HEK293 (cell line): ENCODE results near the gene DAGLA.

Experiments
- CTCF ChIA-PET: fragments of 350-600 bp; formaldehyde crosslinking; extraction: SDS; loops from one replicate; lab custom pipeline; 2021; ENCODE audit warnings: antibody characterized with exemption; lab: Yijun Ruan, JAX
- POLR2A ChIA-PET: fragments of 300-600 bp; formaldehyde crosslinking; extraction: SDS; loops from one replicate; lab custom pipeline; 2020; ENCODE audit warnings: antibody characterized with exemption, inconsistent platforms; lab: Yijun Ruan, JAX
- H3K27ac ChIP-seq: fragments of 200-500 bp; sonication (Bioruptor generic); 2 replicates; pipeline ENCODE4 v1.5.1; 2014; ENCODE audit warnings: low read depth, low read length, control low read depth, inconsistent platforms; ENCODE audit errors: extremely low read depth
- H3K36me3 ChIP-seq, 2 experiments: fragments of 200-500 bp in 1 of 2; sonication (Bioruptor generic) in 1 of 2; 1 replicate in 1 of 2; 2 replicates in 1 of 2; pipeline ENCODE4 v1.5.1; 2014 to 2017; ENCODE audit warnings: inconsistent platforms in 2 of 2, low read length in 2 of 2; ENCODE audit not compliant: control insufficient read depth in 2 of 2, insufficient read depth in 1 of 2
- H3K4me1 ChIP-seq: fragments of 200-500 bp; sonication (Bioruptor generic); 2 replicates; pipeline ENCODE4 v1.5.1; 2014; ENCODE audit warnings: mild to moderate bottlenecking, low read length, inconsistent platforms; ENCODE audit not compliant: control insufficient read depth, insufficient read depth
- H3K4me3 ChIP-seq: 2 replicates; pipeline ENCODE4 v1.5.1; 2011; ENCODE audit warnings: low read depth, mild to moderate bottlenecking, control low read depth, low read length, moderate library complexity
- H3K9me3 ChIP-seq: fragments of 200-500 bp; sonication (Bioruptor generic); 2 replicates; pipeline ENCODE4 v1.5.1; 2014; ENCODE audit warnings: low read depth, low read length, inconsistent platforms; ENCODE audit not compliant: control insufficient read depth, insufficient read depth
- HOXD13 ChIP-seq: sonication (generic); formaldehyde crosslinking; IDR thresholded peaks from 2 replicates; pipeline ENCODE4 v1.8.0; 2022; ENCODE audit warnings: missing genetic modification reagents, borderline replicate concordance
- ZBTB17 ChIP-seq: fragments of 450-650 bp; formaldehyde crosslinking; IDR thresholded peaks from 2 replicates; pipeline ENCODE4 v1.5.1; 2016; ENCODE audit warnings: missing biosample characterization, missing genetic modification characterization
- ZNF214 ChIP-seq: fragments of 450-650 bp; formaldehyde crosslinking; IDR thresholded peaks from 2 replicates; pipeline ENCODE4 v1.5.1; 2017; ENCODE audit warnings: missing biosample characterization, mild to moderate bottlenecking, missing genetic modification characterization, borderline replicate concordance
- ZNF223 ChIP-seq: fragments of 450-650 bp; formaldehyde crosslinking; IDR thresholded peaks from 2 replicates; pipeline ENCODE4 v1.5.1; 2016; ENCODE audit warnings: missing biosample characterization, missing genetic modification characterization
- ZNF544 ChIP-seq: fragments of 450-650 bp; formaldehyde crosslinking; IDR thresholded peaks from 2 replicates; pipeline ENCODE4 v1.5.0; 2017; ENCODE audit warnings: missing biosample characterization, missing genetic modification characterization
- ZNF549 ChIP-seq: fragments of 450-650 bp; IDR thresholded peaks from 2 replicates; pipeline ENCODE4 v1.5.1; 2018; ENCODE audit warnings: missing biosample characterization, missing genetic modification characterization, mild to moderate bottlenecking, inconsistent platforms, moderate library complexity
- ZNF664 ChIP-seq: fragments of 450-650 bp; formaldehyde crosslinking; IDR thresholded peaks from 2 replicates; pipeline ENCODE4 v1.5.1; 2016; ENCODE audit warnings: missing biosample characterization, missing genetic modification characterization
- ZNF777 ChIP-seq: fragments of 450-650 bp; formaldehyde crosslinking; IDR thresholded peaks from 2 replicates; pipeline ENCODE4 v1.5.1; 2017; ENCODE audit warnings: missing biosample characterization, missing genetic modification characterization, borderline replicate concordance
- ZNF785 ChIP-seq: fragments of 450-650 bp; formaldehyde crosslinking; IDR thresholded peaks from 2 replicates; pipeline ENCODE4 v1.5.1; 2016; ENCODE audit warnings: missing biosample characterization, missing genetic modification characterization
- TF ChIP-seq, protein P1 (sequence below): fragments of 450-650 bp; formaldehyde crosslinking; IDR thresholded peaks from 2 replicates; pipeline ENCODE4 v1.5.1; 2017; ENCODE audit warnings: missing biosample characterization, missing genetic modification characterization
- TF ChIP-seq, protein P2 (sequence below): fragments of 450-650 bp; formaldehyde crosslinking; IDR thresholded peaks from 2 replicates; pipeline ENCODE4 v1.5.1; 2016; ENCODE audit warnings: missing biosample characterization, missing genetic modification characterization
- TF ChIP-seq, protein P3 (sequence below): fragments of 450-650 bp; formaldehyde crosslinking; IDR thresholded peaks from 2 replicates; pipeline ENCODE4 v1.5.1; 2016; ENCODE audit warnings: missing biosample characterization, missing genetic modification characterization
- TF ChIP-seq, protein P4 (sequence below): fragments of 450-650 bp; formaldehyde crosslinking; IDR thresholded peaks from 2 replicates; pipeline ENCODE4 v1.5.1; 2017; ENCODE audit warnings: missing biosample characterization, missing genetic modification characterization
- TF ChIP-seq, protein P5 (sequence below): fragments of 450-650 bp; formaldehyde crosslinking; IDR thresholded peaks from 2 replicates; pipeline ENCODE4 v1.5.1; 2016; ENCODE audit warnings: missing biosample characterization, missing genetic modification characterization

Gene DAGLA

DNA sequence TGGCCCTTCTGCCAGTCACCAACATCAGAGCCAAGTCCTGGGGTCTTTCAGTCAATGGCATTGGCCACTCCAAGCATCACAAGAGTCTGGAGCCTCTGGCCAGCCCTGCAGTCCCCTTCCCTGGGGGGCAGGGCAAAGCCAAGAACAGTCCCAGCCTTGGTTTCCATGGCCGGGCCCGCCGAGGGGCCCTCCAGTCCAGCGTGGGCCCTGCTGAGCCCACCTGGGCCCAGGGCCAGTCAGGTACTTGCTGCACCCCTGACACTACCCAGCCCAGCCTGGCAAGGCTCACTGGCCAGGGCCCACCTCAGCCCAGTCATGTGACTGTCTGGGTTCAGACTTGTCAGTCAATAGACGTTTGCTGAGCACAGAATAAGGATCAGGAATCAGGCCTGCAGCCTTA is 101.4 kb downstream of the DAGLA start:
- CTCF ChIA-PET: interaction anchor here (1.3 to 2.9 kb wide), 3 partner anchors 10 to 34 kb away, joined by 4 to 10 read pairs (median 6); no protein-coding TSS in a partner anchor
- Histone ChIP-seq H3K4me1 (no peaks in the 10 kb centered on the region), H3K27ac (no peak overlapping the region)
- TF ChIP-seq, protein P1, sequence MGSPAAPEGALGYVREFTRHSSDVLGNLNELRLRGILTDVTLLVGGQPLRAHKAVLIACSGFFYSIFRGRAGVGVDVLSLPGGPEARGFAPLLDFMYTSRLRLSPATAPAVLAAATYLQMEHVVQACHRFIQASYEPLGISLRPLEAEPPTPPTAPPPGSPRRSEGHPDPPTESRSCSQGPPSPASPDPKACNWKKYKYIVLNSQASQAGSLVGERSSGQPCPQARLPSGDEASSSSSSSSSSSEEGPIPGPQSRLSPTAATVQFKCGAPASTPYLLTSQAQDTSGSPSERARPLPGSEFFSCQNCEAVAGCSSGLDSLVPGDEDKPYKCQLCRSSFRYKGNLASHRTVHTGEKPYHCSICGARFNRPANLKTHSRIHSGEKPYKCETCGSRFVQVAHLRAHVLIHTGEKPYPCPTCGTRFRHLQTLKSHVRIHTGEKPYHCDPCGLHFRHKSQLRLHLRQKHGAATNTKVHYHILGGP (tag by site-specific recombination): no peak
- peak; percentile 56 for TF ChIP-seq ZBTB17
- TF ChIP-seq, all 188 proteins: peak for 1
- Histone ChIP-seq H3K9me3 (no peaks in the 10 kb centered on the region), H3K4me3 (no peak overlapping the region), H3K36me3 (peaks cover 0 to 48% of the 10 kb centered on the region in 2 experiments; a peak in 1 of 3 replicates)
- POLR2A ChIA-PET: no interaction called here

DNA sequence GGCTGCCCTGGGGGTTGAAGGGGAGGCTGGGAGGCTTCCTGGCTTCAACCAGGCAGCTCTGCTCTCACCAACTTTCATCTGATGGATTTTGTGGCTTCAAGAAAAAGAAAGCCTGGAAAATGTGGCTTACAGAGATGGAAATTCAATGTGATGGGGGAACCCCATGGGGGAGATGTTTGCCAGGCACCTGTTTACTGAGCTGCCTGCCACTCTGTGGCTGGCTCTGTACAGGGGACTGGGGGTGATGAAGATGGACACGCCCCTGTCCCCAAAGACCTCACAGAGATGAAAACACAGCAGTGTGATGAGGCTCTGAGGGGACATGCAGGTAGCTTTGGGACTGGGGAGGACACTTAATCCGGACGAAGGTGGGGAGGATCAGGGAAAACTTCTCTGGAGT is 102.1 kb downstream of the DAGLA start:
- TF ChIP-seq ZNF664: no peak
- TF ChIP-seq HOXD13: no peak
- TF ChIP-seq, protein P2, sequence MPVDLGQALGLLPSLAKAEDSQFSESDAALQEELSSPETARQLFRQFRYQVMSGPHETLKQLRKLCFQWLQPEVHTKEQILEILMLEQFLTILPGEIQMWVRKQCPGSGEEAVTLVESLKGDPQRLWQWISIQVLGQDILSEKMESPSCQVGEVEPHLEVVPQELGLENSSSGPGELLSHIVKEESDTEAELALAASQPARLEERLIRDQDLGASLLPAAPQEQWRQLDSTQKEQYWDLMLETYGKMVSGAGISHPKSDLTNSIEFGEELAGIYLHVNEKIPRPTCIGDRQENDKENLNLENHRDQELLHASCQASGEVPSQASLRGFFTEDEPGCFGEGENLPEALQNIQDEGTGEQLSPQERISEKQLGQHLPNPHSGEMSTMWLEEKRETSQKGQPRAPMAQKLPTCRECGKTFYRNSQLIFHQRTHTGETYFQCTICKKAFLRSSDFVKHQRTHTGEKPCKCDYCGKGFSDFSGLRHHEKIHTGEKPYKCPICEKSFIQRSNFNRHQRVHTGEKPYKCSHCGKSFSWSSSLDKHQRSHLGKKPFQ (tag by site-specific recombination): no peak
- no peak for TF ChIP-seq ZNF777 (tag by site-specific recombination)
- TF ChIP-seq, protein P3, sequence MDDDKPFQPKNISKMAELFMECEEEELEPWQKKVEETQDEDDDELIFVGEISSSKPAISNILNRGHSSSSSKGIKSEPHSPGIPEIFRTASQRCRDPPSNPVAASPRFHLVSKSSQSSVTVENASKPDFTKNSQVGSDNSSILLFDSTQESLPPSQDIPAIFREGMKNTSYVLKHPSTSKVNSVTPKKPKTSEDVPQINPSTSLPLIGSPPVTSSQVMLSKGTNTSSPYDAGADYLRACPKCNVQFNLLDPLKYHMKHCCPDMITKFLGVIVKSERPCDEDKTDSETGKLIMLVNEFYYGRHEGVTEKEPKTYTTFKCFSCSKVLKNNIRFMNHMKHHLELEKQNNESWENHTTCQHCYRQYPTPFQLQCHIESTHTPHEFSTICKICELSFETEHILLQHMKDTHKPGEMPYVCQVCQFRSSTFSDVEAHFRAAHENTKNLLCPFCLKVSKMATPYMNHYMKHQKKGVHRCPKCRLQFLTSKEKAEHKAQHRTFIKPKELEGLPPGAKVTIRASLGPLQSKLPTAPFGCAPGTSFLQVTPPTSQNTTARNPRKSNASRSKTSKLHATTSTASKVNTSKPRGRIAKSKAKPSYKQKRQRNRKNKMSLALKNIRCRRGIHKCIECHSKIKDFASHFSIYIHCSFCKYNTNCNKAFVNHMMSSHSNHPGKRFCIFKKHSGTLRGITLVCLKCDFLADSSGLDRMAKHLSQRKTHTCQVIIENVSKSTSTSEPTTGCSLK: no peak
- TF ChIP-seq, protein P4, sequence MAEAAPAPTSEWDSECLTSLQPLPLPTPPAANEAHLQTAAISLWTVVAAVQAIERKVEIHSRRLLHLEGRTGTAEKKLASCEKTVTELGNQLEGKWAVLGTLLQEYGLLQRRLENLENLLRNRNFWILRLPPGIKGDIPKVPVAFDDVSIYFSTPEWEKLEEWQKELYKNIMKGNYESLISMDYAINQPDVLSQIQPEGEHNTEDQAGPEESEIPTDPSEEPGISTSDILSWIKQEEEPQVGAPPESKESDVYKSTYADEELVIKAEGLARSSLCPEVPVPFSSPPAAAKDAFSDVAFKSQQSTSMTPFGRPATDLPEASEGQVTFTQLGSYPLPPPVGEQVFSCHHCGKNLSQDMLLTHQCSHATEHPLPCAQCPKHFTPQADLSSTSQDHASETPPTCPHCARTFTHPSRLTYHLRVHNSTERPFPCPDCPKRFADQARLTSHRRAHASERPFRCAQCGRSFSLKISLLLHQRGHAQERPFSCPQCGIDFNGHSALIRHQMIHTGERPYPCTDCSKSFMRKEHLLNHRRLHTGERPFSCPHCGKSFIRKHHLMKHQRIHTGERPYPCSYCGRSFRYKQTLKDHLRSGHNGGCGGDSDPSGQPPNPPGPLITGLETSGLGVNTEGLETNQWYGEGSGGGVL: no peak
- TF ChIP-seq ZNF785: no peak
- TF ChIP-seq ZNF214: no peak
- no peak for TF ChIP-seq ZNF544 (tag by site-specific recombination)
- TF ChIP-seq ZNF223: no peak
- TF ChIP-seq ZNF549: no peak
- TF ChIP-seq, protein P5, sequence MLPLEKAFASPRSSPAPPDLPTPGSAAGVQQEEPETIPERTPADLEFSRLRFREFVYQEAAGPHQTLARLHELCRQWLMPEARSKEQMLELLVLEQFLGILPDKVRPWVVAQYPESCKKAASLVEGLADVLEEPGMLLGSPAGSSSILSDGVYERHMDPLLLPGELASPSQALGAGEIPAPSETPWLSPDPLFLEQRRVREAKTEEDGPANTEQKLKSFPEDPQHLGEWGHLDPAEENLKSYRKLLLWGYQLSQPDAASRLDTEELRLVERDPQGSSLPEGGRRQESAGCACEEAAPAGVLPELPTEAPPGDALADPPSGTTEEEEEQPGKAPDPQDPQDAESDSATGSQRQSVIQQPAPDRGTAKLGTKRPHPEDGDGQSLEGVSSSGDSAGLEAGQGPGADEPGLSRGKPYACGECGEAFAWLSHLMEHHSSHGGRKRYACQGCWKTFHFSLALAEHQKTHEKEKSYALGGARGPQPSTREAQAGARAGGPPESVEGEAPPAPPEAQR: no peak
- POLR2A ChIA-PET: interaction anchor here (0.6 kb wide), 1 partner anchor 15 kb away, joined by 9 read pairs; no protein-coding TSS in a partner anchor
- peaks cover 0 to 56% of the 10 kb centered on the region in 2 experiments; a peak in 1 of 3 replicates for H3K36me3 ChIP-seq

More for the DNA sequence above, 102.1 kb downstream of the DAGLA start:
- no peaks in the 10 kb centered on the region for H3K4me1 ChIP-seq
- H3K9me3 ChIP-seq: no peaks in the 10 kb centered on the region
- H3K4me3 ChIP-seq: no peak overlapping the region
- no peak overlapping the region for H3K27ac ChIP-seq
- CTCF ChIA-PET: interaction anchor here (1.0 to 1.8 kb wide), 3 partner anchors 9 to 325 kb away, joined by 3 to 6 read pairs (median 4); no protein-coding TSS in a partner anchor
